Stimulated activated CD4-positive, alpha-beta T cell treated with anti-CD3 and anti-CD28 coated beads, TNF-alpha, amount 100 ng/mL, for 24 hours (primary cell): ENCODE results near the gene RNU4-1.
"Not testable (repeated sequence)": the region's sequence is repeated elsewhere in the genome, so short reads cannot be mapped to it uniquely, and the experiment has no call there.

Experiments used
- DNase-seq, 3 experiments: peaks; one replicate each; pipeline ENCODE4 v3.0.0-alpha.2; 2020; ENCODE audit warnings: low read depth in 3 of 3

Gene RNU4-1

GRCh38 chr12:120292661-120293531 lies at the start of gene RNU4-1:
Gene RNU4-1 (minus strand): TSS chr12:120293237.
- peak; percentile 67 to 80 (median 71) for DNase-seq

- DNase-seq = no peak
These were observed 49.4 kb upstream of the RNU4-1 start for GRCh38 chr12:120342175-120343038.

GRCh38 chr12:120339256-120339655 lies 46.2 kb upstream of the RNU4-1 start:
- no peak for DNase-seq

DNA sequence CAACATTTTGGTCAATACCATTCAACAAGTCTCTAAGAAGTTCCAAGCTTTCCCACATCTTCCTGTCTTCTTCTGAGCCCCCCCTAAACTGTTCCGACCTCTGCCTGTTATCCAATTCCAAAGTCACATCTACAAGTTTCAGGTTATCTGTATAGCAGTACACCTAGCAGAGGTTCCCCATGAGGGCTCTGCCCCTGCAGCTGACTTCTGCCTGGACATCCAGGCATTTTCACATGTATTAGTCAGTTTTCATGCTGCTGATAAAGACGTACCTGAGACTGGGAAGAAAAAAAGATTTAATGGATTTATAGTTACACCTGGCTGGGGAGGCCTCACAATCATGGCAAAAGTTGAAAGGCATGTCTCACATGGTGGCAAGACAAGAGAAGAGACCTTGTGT lies 44.7 kb upstream of the RNU4-1 start:
- no peak for DNase-seq

GRCh38 chr12:120336392-120336791 lies 43.4 kb upstream of the RNU4-1 start:
- not testable (repeated sequence) for DNase-seq

GRCh38 chr12:120335447-120335846 lies 42.4 kb upstream of the RNU4-1 start:
- DNase-seq = peak in 1 of 3 experiments; percentile 35

DNA sequence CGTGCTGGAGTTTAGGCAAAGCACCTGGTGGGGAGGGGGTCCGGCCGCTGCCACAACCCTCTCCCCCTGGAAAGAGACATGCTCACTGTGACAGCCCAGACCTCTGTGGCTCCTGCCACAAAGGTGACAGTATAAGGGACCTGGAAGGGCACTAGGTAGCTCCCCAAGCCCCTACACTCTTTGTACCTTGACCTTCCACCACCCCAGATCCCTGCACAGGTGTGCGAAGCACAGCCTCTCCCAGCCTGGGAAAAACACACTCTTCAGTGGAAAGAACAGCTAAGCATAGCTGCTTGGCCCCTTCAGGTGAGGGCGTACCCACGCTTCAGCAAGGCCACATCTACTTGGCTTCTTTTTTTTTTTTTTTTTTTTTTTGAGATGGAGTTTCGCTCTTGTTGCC lies 39.5 kb upstream of the RNU4-1 start:
- no peak for DNase-seq

- DNase-seq = no peak
These were observed 39.0 kb upstream of the RNU4-1 start for GRCh38 chr12:120332041-120332440.

- no peak for DNase-seq
These were observed 38.4 kb upstream of the RNU4-1 start for GRCh38 chr12:120331390-120331789.

- DNase-seq = no peak
These were observed 35.2 kb upstream of the RNU4-1 start for GRCh38 chr12:120328228-120328627.

DNA sequence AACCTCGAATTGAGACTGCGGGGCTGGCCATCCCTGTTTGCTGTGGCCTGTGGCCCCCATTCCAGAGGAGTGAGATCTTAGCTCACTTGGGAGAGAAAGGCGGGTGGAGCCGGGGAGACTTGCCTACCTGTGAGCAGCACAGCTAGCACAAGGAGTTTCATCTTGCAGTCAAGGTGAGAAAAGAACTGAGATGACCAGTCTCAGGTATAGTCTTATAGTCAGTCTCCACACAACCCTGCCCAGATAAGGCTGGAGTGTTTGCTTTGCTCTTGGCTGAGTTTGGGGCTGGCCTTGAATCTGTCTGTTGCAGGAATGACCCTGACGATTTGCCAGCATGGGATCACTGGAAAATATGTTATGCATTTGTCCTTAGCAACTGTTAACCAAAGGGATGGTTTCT lies 34.6 kb upstream of the RNU4-1 start, which contains the start of gene PLA2G1B:
Gene PLA2G1B (minus strand): TSS at position 187 of the 400 bp plus-strand sequence. CDS start 26 bp downstream, at position 161.
- DNase-seq = no peak

- no peak for DNase-seq
These were observed 31.9 kb upstream of the RNU4-1 start for GRCh38 chr12:120324841-120325417.

GRCh38 chr12:120323772-120324171 lies 30.7 kb upstream of the RNU4-1 start:
- no peak for DNase-seq

GRCh38 chr12:120321382-120322202 lies 28.6 kb upstream of the RNU4-1 start:
- no peak for DNase-seq

- peak; percentile 100 for DNase-seq
These were observed 24.4 kb upstream of the RNU4-1 start for GRCh38 chr12:120317224-120318105.

DNA sequence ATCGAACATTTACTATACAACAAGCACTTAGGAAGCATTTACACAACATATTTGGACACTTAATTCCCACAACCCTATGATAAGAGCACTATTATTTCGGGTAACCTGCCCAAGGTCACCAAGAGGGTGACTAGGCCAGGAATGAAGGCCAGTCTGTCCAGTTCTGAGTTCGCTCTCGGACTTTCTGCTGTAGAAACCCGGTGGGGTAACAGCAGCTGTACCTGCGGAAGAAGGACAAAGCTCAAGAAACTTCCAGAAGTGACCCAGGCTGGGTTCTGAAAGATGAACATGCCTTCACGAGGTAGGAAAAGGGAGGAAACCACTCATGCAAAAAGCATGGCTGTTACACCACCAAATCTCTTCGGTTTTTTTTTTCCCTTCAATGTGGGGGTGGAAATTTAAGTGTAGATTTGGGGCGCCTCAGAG lies 23.8 kb upstream of the RNU4-1 start:
- no peak for DNase-seq

DNA sequence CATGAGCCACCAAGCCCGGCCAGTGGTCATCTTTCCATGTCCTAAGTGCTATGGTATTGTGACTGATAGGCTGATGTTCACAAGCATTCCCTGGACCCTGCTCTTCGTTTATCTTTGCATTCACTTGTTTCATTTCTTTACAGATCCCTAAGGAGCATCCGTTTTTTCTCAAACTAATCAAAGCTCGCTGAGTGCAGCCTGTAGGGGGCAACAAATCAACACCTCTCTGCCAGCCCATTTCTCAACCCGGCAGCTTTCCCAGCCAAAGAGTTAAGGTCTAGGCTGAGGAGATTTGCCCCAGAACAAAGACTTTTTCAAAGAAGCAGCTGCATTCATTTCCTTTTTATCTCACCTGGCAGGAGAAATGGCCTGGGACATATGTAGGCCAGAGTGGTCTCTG lies 21.2 kb upstream of the RNU4-1 start:
- DNase-seq = no peak

GRCh38 chr12:120301962-120302815 lies 9.2 kb upstream of the RNU4-1 start, which contains the start of gene SIRT4:
Gene SIRT4 (plus strand): TSS chr12:120302321. CDS start chr12:120303562, 1,241 bp downstream.
- peak; percentile 78 to 86 (median 83) for DNase-seq

- peak in 1 of 3 experiments; percentile 2 for DNase-seq
These were observed 701 bp downstream of the RNU4-1 start for GRCh38 chr12:120292411-120292660.
